ENCODE measurements around the gene SUV39H2.
"Not testable (repeated sequence)": the region's sequence is repeated elsewhere in the genome, so short reads cannot be mapped to it uniquely, and the experiment has no call there.

Gene SUV39H2

DNA sequence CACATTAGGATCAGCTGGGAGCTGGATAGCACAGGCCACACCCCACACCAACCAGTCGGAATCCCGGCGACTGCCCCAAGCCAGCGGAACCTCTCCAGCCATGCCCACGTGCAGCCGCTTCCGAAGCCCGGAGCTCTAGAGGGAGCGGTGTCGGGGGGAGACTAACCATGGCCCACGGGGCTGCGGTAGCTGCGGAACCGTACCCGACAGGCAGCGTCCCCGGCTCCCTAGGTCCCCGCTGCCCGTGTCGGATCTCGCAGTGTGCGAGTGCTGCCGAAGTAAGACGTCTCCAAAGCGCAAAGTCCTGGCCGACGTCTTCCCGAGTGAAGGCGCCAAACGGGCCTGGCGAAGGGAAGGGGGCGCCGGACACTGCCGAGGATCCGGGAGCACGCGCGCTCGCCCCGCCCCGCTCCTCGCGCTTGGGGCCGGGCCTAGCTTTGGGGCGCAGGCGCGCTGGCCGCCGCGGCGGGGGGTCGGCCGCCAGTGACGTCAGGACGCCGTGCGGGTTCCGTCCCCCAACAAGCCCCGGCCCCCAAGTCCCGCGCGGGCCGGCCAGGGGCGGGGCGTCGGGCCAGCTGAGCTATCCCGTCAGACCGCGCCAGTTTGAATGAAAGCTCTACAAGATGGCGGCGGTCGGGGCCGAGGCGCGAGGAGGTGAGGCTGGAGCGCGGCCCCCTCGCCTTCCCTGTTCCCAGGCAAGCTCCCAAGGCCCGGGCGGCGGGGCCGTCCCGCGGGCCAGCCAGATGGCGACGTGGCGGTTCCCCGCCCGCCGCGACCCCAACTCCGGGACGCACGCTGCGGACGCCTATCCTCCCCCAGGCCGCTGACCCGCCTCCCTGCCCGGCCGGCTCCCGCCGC lies at the start of gene SUV39H2:
Gene SUV39H2, plus strand, starts transcription at position 601 of the 858 bp plus-strand sequence. Its CDS starts 23 bp downstream, at position 624.
- peak; percentile 97 for DNase-seq

DNA sequence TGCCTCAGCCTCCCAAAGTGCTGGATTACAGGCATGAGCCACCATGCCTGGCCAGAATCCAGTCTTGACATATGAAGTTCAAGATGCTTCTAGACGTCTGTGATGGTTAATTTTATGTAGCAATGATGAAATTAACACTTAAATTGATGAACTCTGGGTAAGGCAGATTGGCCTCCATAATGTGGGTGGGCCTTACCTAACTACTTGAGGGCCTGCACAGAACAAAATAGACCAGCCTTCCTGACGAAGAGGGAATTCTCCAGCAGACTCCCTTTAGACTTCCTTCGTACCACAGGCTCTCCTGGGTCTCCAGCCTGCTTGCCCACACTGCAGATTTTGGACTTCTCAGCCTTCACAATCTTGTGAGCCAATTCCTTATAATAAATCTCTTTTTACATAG lies 45.6 kb upstream of the SUV39H2 start:
- DNase-seq, result no peak

DNA sequence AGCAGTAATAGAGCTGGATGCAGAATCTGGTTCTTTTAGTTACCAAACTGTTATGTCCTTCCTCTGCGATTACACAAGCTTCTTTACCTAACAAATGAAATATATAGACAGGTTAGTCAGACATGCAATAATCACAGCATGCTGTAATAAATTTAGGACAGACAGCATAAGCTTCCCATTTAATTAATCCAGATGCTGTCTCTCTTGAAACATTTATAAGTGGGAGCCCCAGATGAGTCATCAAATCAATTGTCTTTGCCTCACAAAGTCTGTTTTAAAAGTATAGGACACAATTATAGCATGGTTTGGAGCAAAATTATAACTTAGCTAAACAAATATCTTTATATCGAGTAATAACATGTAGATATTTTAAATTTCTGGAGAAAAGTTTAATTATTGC lies 42.5 kb upstream of the SUV39H2 start:
- no peak for DNase-seq

DNA sequence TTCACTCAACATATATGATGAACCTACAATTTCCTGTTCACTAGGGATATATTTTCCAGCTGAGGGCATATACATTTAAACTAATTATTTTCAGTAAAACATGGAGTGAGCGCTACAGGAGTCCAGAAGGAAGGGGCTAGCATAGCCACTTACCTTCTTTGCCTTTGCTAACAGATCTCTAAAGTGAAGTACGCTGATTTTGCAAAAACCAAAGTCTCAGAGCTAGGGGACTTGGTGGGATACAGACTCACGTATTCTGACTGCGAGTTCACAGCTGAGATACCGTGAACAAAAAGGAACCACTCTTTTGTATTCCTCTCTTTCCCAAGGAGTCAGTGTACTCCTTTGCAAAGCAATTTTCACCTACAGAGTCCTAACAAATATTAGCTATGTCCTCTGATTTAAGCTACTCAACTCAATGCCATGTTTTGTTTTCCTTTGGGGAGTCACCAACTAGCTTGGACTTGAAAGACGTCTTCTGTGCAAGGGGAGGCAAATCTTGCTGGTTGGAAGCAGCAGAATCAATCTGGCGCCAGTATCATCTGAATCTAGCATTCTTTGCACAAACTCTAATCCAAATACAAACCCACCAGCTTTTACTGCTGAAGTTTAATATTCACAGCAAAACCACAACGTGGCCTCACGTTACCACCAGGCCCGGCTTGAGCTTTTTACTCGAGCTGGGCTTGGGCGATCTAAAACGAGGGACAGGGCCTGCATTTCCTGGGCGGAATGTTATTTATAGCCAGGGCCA lies 41.5 kb upstream of the SUV39H2 start:
- DNase-seq, result no peak

DNA sequence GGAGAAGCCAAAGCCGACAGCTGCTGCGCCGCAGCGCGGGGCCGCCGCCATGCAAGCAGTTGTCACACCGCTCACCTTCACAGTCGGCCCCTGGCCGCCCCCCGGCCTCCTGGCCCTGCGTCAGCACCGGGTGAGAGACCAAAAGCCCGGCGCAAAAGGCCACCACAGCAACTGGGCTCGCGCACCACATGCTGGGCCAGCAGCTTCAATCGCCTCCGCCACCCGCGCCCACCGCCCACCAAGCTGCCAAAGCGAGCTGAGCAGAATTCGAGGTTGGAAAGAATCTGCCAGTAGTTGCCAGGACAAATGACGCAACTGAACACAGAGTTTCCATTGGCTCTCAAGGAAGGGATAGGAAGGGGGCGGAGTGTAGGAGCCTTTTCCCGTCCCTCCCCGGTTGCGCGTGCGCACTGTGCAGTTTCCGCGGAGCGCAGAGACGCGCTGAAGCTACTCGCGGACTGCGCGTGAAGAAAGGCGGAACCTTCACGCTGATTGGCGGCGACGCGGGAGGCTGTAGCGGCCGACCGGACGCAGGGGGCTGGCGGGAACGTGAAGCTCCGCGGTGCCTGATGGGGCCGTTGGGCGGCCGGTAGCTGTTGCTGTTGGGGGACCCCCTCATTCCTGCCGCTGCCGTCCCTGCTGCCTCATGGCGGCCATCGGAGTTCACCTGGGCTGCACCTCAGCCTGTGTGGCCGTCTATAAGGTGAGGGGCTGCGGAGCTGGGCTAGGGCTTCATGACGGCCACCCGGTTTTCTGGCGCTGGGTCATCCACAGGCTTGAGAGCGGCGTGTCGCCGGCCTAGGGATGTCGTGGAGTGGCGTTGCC lies 40.7 kb upstream of the SUV39H2 start, which contains the start of the genes CDNF, HSPA14 and MSANTD7:
Gene CDNF, minus strand, starts transcription at position 281 of the 825 bp plus-strand sequence. Its CDS starts 91 bp downstream, at position 190.
Gene HSPA14, plus strand, starts transcription at position 550 of the 825 bp plus-strand sequence. Its CDS starts 97 bp downstream, at position 647.
Gene MSANTD7, plus strand, starts transcription at position 550 of the 825 bp plus-strand sequence. CDS start 3,979 bp downstream, outside the sequence.
- peak; percentile 98 for DNase-seq

- peak; percentile 72 for DNase-seq
Measured at GRCh38 chr10:14838582-14839304, 39.9 kb upstream of the SUV39H2 start.

- no peak for DNase-seq
Measured at GRCh38 chr10:14839305-14839695, 39.4 kb upstream of the SUV39H2 start.

- no peak for DNase-seq
Measured at GRCh38 chr10:14840178-14840577, 38.5 kb upstream of the SUV39H2 start.

GRCh38 chr10:14843327-14843988 lies 35.2 kb upstream of the SUV39H2 start:
- no peak for DNase-seq

GRCh38 chr10:14844948-14845347 lies 33.7 kb upstream of the SUV39H2 start:
- no peak for DNase-seq

GRCh38 chr10:14852236-14852635 lies 26.4 kb upstream of the SUV39H2 start:
- DNase-seq, result no peak

- DNase-seq, result no peak
Measured at GRCh38 chr10:14855453-14855852, 23.2 kb upstream of the SUV39H2 start.

DNA sequence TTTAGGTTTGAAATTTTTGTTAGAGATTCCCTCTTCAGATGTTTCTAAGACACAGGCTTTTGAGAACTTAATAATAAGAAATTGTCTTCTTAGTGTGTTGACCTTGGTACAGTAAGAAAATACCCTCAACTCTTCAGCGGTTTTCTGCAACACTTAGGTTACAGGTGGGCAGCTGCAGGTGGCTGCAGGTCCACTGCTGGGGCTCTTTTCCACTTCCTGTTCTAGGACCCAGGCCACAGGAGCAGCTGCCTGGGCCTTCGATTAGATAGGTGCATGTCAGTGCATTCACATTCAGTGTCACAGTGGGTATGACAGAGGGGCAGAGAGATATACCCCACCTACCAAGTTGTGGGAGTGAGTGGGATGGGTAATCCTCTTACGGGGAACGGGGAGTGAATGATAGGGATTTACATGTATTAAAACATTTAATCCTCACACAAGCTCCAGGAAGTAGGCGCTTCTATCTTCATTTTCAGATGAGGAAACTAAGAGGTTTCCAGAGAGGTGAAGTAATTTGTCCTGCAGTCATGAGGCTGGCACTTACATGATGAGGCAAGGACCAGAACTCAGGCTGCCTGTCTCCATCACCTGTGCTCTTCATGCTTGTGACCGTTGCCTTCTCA lies 20.2 kb upstream of the SUV39H2 start:
- DNase-seq, result no peak

DNA sequence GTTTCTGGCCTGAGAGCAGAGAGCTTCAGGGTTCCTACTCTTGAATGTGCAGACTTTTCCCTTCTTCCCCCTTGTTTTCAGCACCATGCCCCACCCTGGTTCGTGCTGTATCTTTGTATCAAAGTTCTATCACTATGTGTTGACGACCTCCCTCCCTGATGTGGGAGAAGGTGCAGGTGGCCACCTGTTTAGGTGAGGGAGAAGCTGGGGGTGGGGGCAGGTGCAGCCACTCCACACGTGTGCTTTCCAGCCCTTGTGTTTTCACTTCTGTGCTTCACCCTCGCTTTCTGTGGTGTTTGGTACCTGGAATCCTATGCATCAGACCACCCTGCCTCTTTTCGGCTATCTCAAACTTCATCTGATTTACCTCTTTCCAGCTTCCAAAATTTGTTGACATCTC lies 19.6 kb upstream of the SUV39H2 start:
- DNase-seq, result no peak

- no peak for DNase-seq
Measured at GRCh38 chr10:14859775-14860174, 18.9 kb upstream of the SUV39H2 start.

GRCh38 chr10:14860791-14861190 lies 17.9 kb upstream of the SUV39H2 start:
- no peak for DNase-seq

- DNase-seq, result not testable (repeated sequence)
Measured at GRCh38 chr10:14864466-14864865, 14.2 kb upstream of the SUV39H2 start.

GRCh38 chr10:14864871-14865270 lies 13.8 kb upstream of the SUV39H2 start:
- not testable (repeated sequence) for DNase-seq

- no peak for DNase-seq
Measured at GRCh38 chr10:14873090-14873760, 5.4 kb upstream of the SUV39H2 start.

GRCh38 chr10:14875941-14876340 lies 2.7 kb upstream of the SUV39H2 start:
- DNase-seq, result no peak
